VCaP (cell line): Measurements from ENCODE around the gene GSG1.
A peak's percentile ranks its signal among the peaks of the same experiment; 100 is the strongest.
"Not testable (repeated sequence)": the region's sequence is repeated elsewhere in the genome, so short reads cannot be mapped to it uniquely, and the experiment has no call there.

Experiments used
- H3K27ac ChIP-seq: fragments of 450-650 bp; 2 replicates; pipeline ENCODE4 v1.5.1; 2017
- TF ChIP-seq, protein P1 (sequence below): fragments of 450-650 bp; conservative IDR thresholded peaks from 2 replicates; pipeline ENCODE4 v1.5.1; 2017; ENCODE audit warnings: mild to moderate bottlenecking, moderate library complexity

The GSG1 gene

DNA sequence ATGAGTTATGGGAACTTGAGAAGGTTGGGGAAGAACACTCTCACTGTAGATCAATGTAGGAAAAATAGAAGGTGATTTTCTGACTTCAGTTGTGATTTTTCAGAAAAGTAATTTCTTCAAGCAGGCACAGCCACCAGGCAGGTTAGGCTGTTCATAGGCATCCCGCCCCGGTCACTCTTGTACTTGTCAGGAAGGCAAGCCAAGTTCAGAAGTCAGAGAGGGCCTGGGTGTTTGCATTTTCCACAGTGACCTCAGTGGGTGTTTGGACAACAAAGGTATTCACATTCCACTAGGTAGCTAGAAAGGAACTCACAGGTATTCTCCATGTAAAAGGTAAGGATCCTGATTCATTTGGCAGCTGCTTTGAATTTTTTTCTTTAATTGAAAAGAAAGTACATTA, 62.2 kb downstream of the GSG1 start:
- TF ChIP-seq, protein P1, sequence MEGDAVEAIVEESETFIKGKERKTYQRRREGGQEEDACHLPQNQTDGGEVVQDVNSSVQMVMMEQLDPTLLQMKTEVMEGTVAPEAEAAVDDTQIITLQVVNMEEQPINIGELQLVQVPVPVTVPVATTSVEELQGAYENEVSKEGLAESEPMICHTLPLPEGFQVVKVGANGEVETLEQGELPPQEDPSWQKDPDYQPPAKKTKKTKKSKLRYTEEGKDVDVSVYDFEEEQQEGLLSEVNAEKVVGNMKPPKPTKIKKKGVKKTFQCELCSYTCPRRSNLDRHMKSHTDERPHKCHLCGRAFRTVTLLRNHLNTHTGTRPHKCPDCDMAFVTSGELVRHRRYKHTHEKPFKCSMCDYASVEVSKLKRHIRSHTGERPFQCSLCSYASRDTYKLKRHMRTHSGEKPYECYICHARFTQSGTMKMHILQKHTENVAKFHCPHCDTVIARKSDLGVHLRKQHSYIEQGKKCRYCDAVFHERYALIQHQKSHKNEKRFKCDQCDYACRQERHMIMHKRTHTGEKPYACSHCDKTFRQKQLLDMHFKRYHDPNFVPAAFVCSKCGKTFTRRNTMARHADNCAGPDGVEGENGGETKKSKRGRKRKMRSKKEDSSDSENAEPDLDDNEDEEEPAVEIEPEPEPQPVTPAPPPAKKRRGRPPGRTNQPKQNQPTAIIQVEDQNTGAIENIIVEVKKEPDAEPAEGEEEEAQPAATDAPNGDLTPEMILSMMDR: no peak
- peak overlapping the region; percentile 83; the same call in 1 of the 2 replicates for H3K27ac ChIP-seq

DNA sequence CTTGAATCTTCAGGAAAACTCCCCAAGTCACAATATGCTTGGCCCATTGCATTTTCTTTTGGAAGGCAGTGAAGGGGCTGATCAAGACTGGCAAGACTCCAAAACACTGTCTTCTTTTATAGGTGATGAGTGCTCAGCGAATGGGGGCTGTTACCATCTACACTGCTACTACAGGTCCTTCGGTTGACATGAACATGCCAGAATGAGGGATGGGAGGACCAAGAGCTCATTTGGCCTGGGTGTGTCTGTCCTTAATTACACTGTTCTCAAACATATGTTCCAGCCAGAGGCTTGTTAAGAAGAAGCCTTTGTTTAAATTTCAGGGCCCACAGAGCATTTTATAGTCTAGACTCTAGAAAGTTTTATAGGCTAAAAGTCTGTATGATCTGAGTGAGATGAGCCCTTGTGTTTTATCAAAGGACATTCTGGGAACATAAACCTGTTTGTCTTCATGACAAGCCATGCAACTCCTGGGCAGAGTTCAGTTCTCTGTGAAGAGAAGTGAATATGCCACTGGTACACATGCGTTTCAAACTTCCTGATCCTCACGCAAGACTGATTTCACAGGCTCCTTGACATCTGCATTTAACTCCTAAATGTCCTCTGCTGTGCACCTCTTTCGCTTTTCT, 64.0 kb downstream of the GSG1 start:
- H3K27ac ChIP-seq: peak overlapping the region; percentile 83
- TF ChIP-seq, protein P1: no peak

DNA sequence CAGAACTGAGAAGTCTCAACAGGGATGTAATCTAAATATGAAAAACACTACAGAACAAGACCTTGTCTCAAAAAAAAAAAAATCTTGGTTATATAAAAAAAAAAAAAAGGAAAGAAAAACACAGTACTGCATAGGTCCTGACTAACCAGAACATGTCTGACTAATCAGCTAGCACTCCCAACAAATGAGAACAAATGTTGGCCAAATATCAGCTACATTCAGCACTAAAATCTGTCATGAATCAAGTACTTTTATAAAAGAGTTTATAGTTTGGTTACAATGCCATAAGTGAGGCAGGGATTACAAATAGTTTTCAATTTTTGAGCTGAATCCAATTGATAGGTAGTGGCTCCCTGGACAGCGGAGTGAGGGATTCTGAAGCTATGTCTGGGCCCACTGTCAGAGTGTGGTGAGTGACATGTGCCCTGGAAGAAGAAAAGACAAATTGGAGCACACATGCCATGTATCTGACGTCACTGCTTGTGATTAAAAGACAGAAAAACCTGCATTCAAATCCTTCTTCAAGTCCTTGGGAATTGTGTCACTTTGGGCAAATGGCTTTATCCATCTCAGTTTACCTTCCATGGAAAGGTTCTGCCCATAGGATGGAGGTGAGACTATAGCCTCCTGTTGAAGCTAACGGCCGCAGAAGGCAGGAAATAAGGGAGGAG, 64.8 kb downstream of the GSG1 start:
- peak overlapping the region; percentile 83 for H3K27ac ChIP-seq
- TF ChIP-seq, protein P1: no peak

DNA sequence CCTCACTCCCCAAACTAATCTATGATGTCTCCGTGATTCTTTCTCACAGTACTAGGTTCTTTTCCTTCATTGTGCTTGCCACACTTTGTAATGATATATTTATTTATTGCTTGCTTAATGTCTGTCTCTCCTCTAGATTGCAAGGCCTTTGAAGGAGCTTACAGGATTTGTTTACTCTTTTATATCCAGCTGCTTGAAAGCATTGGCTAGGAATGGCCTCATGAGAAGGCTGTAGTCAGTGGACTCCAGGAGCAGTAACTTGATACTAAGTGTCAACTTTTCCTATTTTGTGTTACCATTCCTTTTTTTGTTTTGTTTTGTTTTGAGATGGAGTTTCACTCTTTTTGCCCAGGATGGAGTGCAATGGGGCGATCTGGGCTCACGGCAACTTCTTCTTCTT, 66.6 kb downstream of the GSG1 start:
- H3K27ac ChIP-seq: no peak overlapping the region
- TF ChIP-seq, protein P1: no peak

DNA sequence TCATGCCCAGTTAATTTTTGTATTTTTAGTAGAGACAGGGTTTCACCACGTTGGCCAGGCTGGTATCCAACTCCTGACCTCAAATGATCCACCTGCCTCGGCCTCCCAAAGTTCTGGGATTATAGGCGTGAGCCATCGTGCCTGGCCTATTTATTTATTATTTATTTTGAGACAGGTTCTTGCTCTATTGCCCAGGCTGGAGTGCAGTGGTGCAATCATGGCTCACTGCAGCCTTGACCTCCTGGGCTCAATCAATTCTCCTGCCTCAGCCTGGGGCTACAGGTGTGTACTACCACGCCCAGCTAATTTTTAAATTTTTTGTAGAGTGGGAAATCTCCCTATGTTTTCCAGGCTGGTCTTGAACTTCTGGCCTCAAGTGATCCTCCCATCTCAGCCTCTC, 68.1 kb downstream of the GSG1 start:
- H3K27ac ChIP-seq: not testable (repeated sequence)
